Heart right ventricle (tissue), 16 donors: ENCODE measurements around the gene ECHS1. TPM values are rescaled to one million over a fixed set of nuclear protein-coding genes. Genes with fewer than 3 reads are reported as not detected.
A peak's percentile ranks its signal among the peaks of the same experiment; 100 is the strongest.

ENCODE experiments used
- ATAC-seq, 8 donors: fragments of 200-7000 bp; cut with Tn5 transposase; one replicate each; pipeline ENCODE4 v1.9.1; 2020; ENCODE audit warnings: mild to moderate bottlenecking in 8 of 8, moderate library complexity in 8 of 8, moderate number of reproducible peaks in 1 of 8
- DNase-seq, 2 donors: peaks; one replicate each; pipeline ENCODE4 v3.0.0-alpha.2; 2020
- H3K27ac ChIP-seq, 10 donors: fragments of 200-600 bp; sonication (generic) in 2 of 10; one replicate each; pipeline versions ENCODE4 v1.5.0 to v1.8.0; 2020 to 2022; ENCODE audit warnings: mild to moderate bottlenecking in 3 of 10
- H3K27me3 ChIP-seq, 7 donors: fragments of 200-600 bp; one replicate each; pipeline ENCODE4 v1.8.0; 2021 to 2022; ENCODE audit warnings: mild to moderate bottlenecking in 2 of 7
- H3K36me3 ChIP-seq, 9 donors: fragments of 200-600 bp; sonication (generic) in 1 of 9; one replicate each; pipeline versions ENCODE4 v1.5.0 to v1.8.0; 2020 to 2022; ENCODE audit warnings: mild to moderate bottlenecking in 2 of 9
- H3K4me1 ChIP-seq, 9 donors: fragments of 200-600 bp; sonication (generic) in 1 of 9; one replicate each; pipeline versions ENCODE4 v1.5.0 to v1.8.0; 2020 to 2022; ENCODE audit warnings: mild to moderate bottlenecking in 4 of 9
- H3K4me3 ChIP-seq, 10 donors: fragments of 200-600 bp; sonication (generic) in 2 of 10; one replicate each; pipeline versions ENCODE4 v1.5.0 to v1.8.0; 2020 to 2022; ENCODE audit warnings: mild to moderate bottlenecking in 7 of 10, moderate library complexity in 2 of 10
- H3K9me3 ChIP-seq, 11 donors: fragments of 200-600 bp in 10 of 11; sonication (generic) in 2 of 11; one replicate each; pipeline versions ENCODE4 v1.5.0 to v1.8.0; 2013 to 2022; ENCODE audit warnings: mild to moderate bottlenecking in 2 of 11, control low read depth in 1 of 11, moderate library complexity in 1 of 11
- CTCF ChIP-seq, 9 donors: fragments of 200-600 bp; sonication (generic) in 2 of 9; IDR thresholded peaks; one replicate each; pipeline versions ENCODE4 v1.5.0 to v1.8.0; 2021 to 2022; ENCODE audit warnings: antibody characterized with exemption in 9 of 9, mild to moderate bottlenecking in 5 of 9, moderate library complexity in 1 of 9
- whole genome bisulfite sequencing, 2 donors: extraction: QIAGEN DNeasy Blood & Tissue Kit; methylation state at CpG; one replicate each; pipeline ENCODE4 v1.1.7; 2013; ENCODE audit warnings: inconsistent platforms in 1 of 2; 5-methylcytosine and 5-hydroxymethylcytosine counted together
- intact Hi-C, 10 donors: fragments of 100-400 bp; cut with DNase I; formaldehyde crosslinking; loops; one replicate each; pipeline versions ENCODE4 v1.11.1 to v1.14.2; 2022
- polyA plus RNA-seq, 2 donors: library from polyadenylated mRNA; stranded (reverse); fragments of 200-250 nt; gene quantifications; one replicate each; pipeline ENCODE4 v1.2.3, GENCODE V29; 2013
- total RNA-seq, 10 donors: library from RNA; stranded (reverse); fragmentation: NEBNext Ultra II Directional in 3 of 10; extraction: Animal tissue kit (Norgen Biotek cat#: 25700) in 3 of 10; gene quantifications; one replicate each; pipeline versions ENCODE4 v1.2.1 to v1.2.4, GENCODE V29; 2021 to 2023
- donor health status: Arrhythmogenic right ventricular cardiomyopathy.
- donor health status: ischemic (EF 13 %, LVEDD 7.1; RV severe dilation, severe dysfunction).
- donor health status: healthy with polysubstance abuse.
- donor health status: DM: no; HTN: yes; CAD: no.
- donor health status: DM: no; HTN: no; CAD: no.
- donor health status: ischemic (EF 25% LVEDD 6.9; RV normal size, moderate dysfunction).
- donor health status: ischemic (EF 25% LVEDD 5.7; RV mildly dilated, moderate dysfunction).
- donor health status: healthy.
- donor health status: DM: yes; HTN: yes; CAD: no.
- donor health status: Ischemic cardiomyopathy.
- donor health status: ischemic (EF 35%, LVEDD 5.7; RV mildly dilated, moderate dysfunction).
- donor health status: nonischemic (EF 11% LVEDD 7.7; RV severe dilation, severe dysfunction).
- donor health status: DM: yes; HTN: yes; CAD: no.
- donor health status: PGD.
- donor health status: ischemic (EF 29% LVEDD 5.4; RV normal size, mild dysfunction).
- donor health status: nonischemic (EF 23%, LVEDD 6.1; RV moderate dilation, normal function).

The ECHS1 gene
- total and polyA plus RNA-seq, 12 donors, result 117 to 275 (median 213) TPM

DNA sequence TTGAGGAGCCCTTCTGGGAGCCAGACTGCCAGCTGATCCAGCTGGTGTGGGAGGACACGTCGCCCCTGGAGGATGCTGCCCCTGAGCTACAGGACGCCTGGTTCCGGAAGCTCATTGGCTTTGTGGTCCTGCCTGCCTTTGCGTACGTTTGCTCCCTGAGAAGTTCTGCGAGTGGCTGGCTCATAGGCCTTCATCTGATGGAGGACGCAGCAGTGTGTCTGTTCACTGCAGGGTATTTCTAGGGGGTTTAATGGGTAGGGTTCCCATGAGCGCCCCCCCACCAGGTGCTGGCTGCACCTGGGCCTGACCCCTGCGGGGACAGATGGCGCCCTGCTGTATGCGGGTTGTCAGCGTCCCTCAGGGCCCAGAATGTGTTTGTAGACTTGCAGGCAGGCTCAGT is 10.9 kb upstream of the ECHS1 start:
- ATAC-seq (no peak), DNase-seq (no peak)
- Histone ChIP-seq H3K27ac (no peak overlapping the region), H3K27me3 (no peaks in the 10 kb centered on the region), H3K4me1 (peaks cover 0 to 21% (median 7%) of the 10 kb centered on the region in 9 donors), H3K36me3 (peaks cover 0 to 33% (median 0%) of the 10 kb centered on the region in 9 donors), H3K4me3 (no peak overlapping the region), H3K9me3 (no peaks in the 10 kb centered on the region)
- WGBS, 2 donors, result 92 to 93% methylated on average over 13 of the region's 13 CpGs
- intact Hi-C loops, result no loop called here
- no peak for TF ChIP-seq CTCF (IDR thresholded peaks at IDR 0.05)

GRCh38 chr10:133383551-133383950 is 10.4 kb upstream of the ECHS1 start:
- no peaks in the 10 kb centered on the region for H3K27me3 ChIP-seq
- WGBS, 2 donors, result 94 to 100% methylated on average over 4 of the region's 4 CpGs
- DNase-seq, result no peak
- ATAC-seq, result no peak
- no peak overlapping the region for H3K4me3 ChIP-seq
- no peaks in the 10 kb centered on the region for H3K9me3 ChIP-seq
- H3K27ac ChIP-seq, result no peak overlapping the region
- TF ChIP-seq CTCF (IDR thresholded peaks at IDR 0.05), result no peak
- peaks cover 0 to 16% (median 7%) of the 10 kb centered on the region in 9 donors for H3K4me1 ChIP-seq
- H3K36me3 ChIP-seq, result peaks cover 0 to 33% (median 0%) of the 10 kb centered on the region in 9 donors
- intact Hi-C loops, result no loop called here

GRCh38 chr10:133381036-133381435 is 7.9 kb upstream of the ECHS1 start:
- Histone ChIP-seq H3K9me3 (no peaks in the 10 kb centered on the region), H3K36me3 (peaks cover 0 to 29% (median 0%) of the 10 kb centered on the region in 9 donors), H3K27ac (peak overlapping the region in 1 of 10 donors; percentile 14), H3K4me1 (peaks cover 0 to 23% (median 15%) of the 10 kb centered on the region in 9 donors), H3K27me3 (no peaks in the 10 kb centered on the region), H3K4me3 (no peak overlapping the region)
- WGBS, 2 donors, result 91 to 92% methylated on average over 8 of the region's 8 CpGs
- ATAC-seq, result no peak
- intact Hi-C loops, result no loop called here
- no peak for DNase-seq
- TF ChIP-seq CTCF (IDR thresholded peaks at IDR 0.05), result no peak

- H3K4me1 ChIP-seq, result peaks cover 0 to 23% (median 15%) of the 10 kb centered on the region in 9 donors
- no peak for TF ChIP-seq CTCF (IDR thresholded peaks at IDR 0.05)
- H3K36me3 ChIP-seq, result peaks cover 0 to 29% (median 0%) of the 10 kb centered on the region in 9 donors
- intact Hi-C loops, result no loop called here
- 92 to 94% methylated on average over 36 of the region's 36 CpGs for WGBS, 2 donors
- H3K4me3 ChIP-seq, result peak overlapping the region; percentile 14 to 97 (median 86)
- ATAC-seq (peak in 7 of 8 donors; percentile 0 to 36 (median 12)), DNase-seq (no peak)
- no peaks in the 10 kb centered on the region for H3K27me3 ChIP-seq
- H3K9me3 ChIP-seq, result no peaks in the 10 kb centered on the region
- peak overlapping the region in 8 of 10 donors; percentile 56 to 85 (median 80) for H3K27ac ChIP-seq
Measured at GRCh38 chr10:133379801-133380666, 6.9 kb upstream of the ECHS1 start.
